ENCODE data around the gene FAM114A1.

FAM114A1 gene

DNA sequence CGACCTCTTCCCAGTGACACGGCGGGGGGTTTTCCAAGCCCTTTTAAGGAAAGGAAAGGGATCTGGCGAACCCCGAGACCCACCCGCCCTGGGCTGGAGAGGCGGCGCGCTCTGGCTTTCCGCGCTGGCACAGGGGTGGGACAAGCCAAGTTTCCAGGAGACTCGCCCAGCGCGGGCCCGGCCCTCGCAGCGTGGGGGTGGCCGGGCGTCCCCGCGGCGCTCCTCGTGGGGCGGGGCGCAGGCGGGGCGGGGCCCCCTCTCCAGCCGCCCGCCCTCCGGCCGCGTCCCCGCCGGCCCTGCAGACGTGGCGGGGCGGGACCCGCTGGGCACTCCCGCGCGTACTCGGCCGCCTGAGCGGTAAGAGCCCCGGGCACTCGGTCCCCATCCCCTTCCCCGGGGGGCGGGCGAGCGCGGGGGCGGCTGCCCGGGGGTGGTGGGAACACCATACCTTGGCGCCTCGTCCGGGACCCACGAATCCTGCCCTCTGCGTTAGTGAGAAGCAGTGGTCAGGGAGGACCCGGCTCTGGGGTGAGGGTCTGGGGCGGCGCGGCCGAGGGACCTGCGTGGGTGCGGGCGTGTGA lies at the start of gene FAM114A1:
TSS of gene FAM114A1 (plus strand) at position 329 of the 581 bp plus-strand sequence. CDS start 10,273 bp downstream, outside the sequence.
- peak; percentile 79 for DNase-seq (ENCODE audit: low spot score)

DNA sequence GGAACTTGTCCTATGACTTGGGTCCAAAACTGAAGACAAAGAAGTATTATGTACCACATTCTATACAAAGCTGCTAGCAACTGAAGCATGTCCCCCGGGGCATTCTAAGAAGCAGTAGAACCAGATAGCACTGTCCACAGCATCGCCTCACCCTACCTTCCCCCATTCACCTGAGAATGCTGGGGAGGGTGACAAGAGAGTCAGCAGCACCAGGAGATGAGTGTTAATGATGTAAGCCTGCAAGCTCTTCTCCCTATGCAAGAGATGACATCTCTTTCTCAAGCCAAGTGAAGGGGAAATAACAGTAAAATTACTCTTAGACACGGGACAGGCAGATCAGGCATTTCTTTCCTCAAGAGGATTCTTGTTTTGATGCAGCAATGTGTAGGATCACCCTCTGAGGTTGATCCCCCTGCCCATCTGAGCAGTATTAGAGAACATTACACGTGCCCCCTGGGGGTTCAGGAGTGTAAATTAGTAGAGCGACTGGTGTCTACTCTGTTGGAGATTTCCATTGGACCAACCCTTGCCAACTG lies 49.1 kb upstream of the FAM114A1 start:
- no peak for DNase-seq (ENCODE audit: low spot score)

DNA sequence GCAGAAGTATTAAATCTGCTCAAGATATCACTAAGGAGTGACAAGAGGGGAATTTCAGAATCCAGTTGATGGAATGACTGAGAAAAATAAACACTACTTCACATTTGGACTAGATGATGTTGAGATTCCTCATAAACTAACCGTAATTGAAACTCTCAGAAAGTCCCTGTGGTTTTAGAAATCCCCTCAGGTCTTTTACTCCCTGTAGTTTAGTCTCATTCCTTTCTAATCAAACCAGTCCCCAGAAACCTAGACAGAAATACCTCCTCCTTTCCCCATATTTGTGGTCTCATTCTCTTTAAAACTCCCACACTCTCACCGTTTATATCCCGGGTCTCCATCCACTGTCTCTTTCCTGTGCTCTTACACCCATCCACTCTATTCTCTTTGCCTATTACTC lies 48.0 kb upstream of the FAM114A1 start:
- no peak for DNase-seq (ENCODE audit: low spot score)

DNA sequence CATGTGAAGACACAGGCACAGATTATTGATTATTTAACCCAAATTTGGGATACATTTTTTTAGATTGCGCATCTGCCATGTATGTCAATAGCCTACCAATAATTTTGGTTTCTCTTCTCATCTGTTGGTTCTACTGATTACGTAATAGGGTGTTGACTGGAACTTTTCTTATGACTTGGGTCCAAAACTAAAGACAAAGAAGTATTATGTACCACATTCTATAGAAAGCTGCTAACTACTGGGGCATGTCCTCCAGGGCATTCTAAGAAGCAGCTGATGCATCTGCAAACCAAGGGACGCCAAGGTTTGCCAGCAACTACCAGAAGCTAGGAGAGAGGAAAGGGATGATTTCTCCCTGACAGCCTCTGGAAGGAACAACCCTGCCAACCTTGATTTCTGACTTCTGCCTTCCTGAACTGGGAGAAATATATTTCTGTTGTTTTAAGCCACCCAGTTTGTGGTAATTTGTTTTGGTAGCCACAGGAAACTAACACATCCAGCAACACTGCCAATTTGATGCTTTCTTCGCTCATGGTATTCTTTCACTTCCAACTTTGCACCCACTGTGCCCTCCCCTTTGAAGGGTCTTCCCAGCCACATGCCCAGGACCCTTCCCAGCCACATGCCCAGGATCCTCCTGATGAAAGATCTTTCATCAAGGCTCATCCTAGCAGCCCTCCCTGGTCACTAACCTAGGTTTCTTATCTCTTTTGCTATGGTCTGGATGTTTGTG lies 47.1 kb upstream of the FAM114A1 start:
- DNase-seq (ENCODE audit: low spot score) = no peak

DNA sequence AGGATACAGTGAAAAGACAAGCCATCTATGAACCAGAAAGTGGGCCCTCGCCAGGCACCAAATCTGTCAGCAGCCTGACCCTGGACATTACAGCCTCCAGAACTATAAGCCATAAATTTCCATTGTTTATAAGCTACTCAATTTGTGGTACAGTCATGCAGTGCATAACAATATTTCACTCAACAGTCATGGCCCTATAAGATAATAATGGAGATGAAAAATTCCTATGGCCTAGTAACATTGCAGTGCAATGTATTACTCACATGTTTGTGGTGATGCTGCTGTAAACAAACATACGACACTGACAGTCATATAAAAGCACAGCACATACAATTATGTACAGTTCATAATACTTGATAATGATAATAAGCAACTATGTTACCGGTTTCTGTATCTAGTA lies 45.9 kb upstream of the FAM114A1 start:
- no peak for DNase-seq (ENCODE audit: low spot score)

DNA sequence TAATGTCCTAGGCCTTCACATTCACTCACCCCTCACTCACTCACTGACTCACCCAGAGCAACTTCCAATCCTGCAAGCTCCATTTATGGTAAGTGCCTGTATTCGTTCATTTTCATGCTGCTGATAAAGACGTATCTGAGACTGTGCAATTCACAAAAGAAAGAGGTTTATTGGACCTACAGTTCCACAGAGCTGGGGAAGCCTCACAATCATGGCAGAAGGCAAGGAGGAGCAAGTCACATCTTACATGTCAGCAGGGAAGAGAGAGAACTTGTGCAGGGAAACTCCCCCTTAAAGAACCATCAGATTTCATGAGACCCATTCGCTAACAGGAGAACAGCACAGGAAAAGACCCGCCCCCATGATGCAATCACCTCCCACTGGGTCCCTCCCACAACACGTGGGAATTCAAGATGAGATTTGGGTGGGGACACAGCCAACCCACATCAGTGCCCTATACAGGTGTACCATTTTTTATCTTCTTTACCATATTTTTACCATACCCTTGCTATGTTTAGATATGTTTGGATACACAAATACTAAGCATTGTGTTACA lies 44.8 kb upstream of the FAM114A1 start:
- no peak for DNase-seq (ENCODE audit: low spot score)

DNA sequence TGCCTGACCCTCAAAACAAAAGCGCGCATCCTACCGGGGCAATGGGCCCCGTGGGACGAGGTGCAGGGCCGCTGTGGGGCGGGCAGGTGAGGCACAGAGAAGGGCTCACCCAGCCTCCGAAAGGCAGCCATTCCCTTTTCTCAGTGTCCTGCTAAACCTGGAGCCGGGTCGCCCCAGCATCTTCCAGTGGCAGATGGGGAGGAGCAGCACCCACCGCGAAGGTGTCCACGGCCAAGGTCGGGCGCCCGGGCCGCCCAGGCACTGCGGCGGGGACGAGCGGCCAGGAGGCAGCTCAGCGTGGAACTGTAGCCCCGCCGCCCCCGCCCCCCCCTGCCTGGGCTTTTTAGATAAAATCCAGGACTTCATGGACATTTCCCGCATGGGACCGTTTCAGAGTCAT lies 43.8 kb upstream of the FAM114A1 start:
- DNase-seq (ENCODE audit: low spot score) = no peak

DNA sequence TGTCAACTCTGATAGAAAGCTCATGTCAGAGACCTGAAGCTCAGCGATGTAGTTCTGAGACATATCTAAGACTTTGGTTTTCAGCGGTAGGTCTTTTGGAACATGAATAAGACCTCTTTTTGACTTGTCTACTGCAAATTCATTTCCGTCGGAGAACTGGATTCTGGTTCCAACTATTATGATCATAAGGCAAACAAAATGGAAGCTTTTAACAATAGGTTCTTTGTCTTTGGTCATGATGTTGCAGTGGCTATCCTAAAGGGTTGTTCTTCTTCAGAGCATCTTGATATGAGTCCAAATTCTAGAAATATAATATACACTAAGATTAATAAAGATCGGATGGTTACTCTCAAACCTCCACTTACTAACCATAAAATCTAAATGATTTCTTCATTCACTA lies 38.4 kb upstream of the FAM114A1 start:
- DNase-seq (ENCODE audit: low spot score) = no peak

DNA sequence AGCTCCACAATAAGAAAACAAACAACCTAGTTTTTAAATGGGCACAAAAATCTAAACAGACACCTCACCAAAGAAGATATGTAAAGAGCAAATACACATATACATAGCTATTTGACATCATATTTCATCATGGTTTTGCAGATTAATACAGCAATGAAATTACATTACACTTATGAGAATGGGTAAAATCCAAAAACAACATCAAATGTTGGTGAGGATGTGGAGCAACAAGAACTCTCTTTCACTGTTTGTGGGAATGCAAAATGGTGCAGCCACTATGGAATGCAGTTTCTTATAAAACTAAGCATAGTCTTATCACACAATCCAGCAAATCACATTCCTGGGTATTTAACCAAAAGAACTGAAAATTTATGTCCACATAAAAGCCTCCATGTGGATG lies 36.0 kb upstream of the FAM114A1 start:
- DNase-seq (ENCODE audit: low spot score) = no peak

DNA sequence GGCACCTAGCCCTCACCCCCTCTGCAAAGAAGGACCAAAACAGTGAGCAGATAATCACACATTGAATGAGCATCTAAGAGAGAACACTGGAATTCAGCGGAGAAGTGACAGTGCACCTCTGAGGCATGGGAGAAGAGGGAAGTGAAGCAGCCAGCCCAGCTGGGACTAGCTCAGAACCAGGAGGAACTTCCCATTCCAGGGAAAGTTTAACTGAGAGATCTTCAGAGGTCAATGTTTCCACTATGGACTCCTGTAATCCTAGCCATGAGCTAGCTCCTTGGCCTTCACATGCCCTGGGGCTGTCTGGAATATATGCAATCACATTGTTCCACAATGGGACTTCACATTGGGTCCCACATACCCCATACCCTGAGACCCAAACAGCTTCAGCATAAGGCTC lies 35.4 kb upstream of the FAM114A1 start:
- no peak for DNase-seq (ENCODE audit: low spot score)

DNA sequence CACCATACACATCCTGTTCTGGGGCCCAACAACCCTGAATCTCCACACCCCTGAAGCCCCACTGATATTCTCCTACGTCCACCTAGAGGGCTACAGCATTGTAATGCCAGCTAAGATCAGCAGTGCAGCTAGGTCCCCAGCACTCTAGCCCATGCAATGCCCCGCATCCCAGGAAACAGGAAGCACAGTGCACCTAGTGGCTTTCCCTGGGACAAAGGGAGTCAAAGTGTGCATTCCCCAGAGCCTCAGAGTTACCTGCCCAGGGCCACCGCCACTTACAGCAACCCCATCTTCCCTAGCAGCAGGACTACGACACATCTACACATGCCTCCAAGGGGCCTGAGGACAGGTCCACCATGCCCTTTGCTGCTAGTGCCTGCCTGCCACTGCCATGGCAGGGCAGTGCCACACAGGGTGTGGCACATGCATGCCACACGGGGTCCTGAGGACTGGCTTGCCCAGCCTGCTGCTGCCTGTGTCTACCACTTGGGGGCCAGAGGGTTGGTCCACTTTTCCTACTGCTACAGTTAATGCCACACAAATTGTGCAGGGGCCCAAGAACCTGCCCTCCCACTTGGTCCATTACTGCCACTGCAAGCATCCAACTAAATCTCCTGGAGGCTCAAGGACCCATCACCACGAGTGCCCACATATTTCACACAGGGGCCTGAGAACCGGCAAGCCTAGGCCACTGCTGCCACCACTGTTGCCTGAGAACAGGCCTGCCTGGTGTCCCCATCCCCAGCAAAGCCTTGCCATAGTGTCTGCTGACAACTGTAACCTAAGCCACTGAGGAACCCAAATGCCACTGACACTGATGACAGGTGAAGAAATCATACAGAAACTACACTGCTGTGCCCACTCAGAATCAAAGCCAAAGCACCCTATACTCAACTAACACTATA lies 34.7 kb upstream of the FAM114A1 start:
- DNase-seq (ENCODE audit: low spot score) = no peak

DNA sequence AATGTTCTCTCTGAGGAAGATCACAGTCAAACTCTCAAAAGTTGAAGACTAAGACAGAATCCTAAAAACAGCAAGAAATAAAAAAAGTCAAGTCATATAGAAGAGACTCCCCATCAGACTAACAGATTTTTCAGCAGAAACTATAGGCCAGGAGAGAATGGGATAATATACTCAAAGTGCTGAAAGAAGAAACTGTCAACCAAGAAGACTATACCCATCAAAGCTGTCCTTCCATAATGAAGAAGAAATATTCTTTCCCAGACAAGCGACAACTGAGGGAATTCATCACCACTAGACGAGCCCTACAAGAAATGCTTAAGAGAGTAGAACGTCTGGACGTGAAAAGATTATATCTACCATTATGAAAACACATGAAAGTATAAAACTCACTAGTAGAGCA lies 33.0 kb upstream of the FAM114A1 start:
- no peak for DNase-seq (ENCODE audit: low spot score)

DNA sequence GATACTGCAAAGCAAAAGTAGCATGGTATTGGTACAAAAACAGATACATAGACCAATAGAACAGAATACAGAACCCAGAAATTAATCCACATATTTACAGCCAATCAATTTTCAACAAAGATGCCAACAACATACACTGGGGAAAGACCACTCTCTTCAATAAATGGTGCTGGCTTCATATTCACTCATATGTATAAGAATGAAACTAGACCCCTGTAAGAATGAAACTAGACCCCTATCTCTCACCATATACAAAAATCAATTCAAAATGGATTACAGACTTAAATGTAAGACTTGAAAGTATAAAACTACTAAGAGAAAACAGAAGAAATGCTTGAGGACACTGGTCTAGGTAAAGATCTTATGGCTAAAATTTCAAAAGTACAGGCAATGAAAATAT lies 30.3 kb upstream of the FAM114A1 start:
- DNase-seq (ENCODE audit: low spot score) = no peak

DNA sequence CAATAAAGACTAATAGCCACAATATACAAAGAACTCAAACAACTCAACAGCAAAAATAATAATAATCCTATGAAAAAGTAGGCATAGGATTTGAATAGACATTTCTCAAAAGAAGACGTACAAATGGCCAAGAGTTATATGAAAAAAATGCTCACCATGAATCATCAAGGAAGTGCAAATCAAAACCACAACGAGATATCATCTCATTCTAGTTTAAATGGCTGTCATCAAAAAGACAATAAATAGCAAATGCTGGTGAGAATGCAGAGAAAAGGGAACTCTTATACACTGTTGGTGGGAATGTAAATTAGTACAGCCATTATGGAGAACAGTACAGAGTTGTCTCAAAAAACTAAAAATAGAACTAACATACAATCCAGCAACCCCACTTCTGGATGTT lies 29.8 kb upstream of the FAM114A1 start:
- DNase-seq (ENCODE audit: low spot score) = no peak

DNA sequence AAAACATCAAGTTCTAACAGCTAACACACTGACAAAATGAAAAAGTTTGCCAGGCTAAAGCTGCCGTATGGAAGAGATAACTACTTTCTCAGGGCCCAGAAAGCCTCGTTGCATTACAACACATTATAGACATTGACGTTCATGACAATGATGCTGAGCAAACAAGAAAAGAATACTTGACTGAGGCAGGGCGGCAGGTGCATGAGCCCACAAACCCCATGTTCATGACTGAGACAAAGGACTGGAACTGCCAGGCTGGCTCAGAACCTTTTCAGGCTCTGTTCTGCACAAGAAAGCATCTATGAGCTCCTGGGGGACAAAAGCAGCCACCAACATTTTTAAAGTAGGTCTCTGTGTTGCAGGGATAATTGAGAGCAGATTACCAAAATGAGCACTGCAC lies 24.6 kb upstream of the FAM114A1 start:
- no peak for DNase-seq (ENCODE audit: low spot score)

DNA sequence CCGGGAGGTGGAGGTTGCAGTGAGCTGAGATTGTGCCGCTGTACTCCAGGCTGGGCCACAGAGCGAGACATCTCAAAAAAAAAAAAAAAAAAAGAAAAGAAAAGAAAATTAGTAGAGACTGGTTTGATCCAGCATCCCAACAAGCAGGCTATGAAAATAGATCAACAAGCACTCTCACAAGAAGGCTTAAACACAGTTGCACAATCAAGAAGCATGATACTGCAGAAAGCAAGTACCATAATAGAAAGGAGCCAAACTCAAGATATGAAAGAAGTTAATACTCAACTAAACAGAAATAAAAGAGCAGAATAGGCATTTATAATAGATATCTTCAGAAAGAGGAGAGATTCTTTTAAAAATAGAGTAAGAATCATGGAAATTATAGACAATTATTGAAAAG lies 21.6 kb upstream of the FAM114A1 start:
- no peak for DNase-seq (ENCODE audit: low spot score)

DNA sequence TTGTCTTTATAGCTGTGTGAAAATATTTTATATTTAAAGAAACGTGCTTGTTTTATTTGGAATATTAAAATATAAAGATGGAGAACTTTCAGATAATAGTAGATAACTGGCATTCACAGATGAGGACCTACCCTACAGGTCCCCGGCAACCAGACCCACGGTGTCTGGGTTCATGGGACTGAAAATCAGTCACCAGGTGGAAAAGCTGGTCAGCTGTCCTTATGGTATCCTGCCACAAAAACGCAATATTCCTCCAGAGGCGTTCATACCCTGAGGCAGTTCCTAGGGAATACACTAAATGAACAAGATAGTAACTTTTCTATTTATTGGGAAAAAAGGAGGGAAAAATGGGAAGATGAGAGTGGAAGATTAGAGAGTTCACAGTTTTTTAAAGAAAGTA lies 12.1 kb upstream of the FAM114A1 start:
- DNase-seq (ENCODE audit: low spot score) = no peak

DNA sequence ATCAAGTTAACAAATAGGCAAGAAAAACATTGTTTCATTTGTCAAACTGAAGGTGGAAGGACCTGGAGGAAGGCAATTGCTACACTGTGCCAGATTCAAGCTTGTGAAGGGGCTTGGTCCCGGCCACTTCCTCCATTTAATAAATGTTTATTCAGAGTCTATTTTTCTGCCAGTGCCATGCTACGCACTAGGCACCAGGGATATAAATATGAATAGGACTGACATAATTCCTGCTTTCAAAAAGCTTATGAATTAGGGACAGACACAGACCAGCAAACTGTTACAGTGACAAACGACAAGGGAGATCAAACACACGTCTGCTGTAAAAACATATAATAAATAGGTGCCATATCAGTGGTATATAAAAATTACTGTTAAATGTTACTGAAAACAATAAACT lies 11.6 kb upstream of the FAM114A1 start:
- no peak for DNase-seq (ENCODE audit: low spot score)

DNA sequence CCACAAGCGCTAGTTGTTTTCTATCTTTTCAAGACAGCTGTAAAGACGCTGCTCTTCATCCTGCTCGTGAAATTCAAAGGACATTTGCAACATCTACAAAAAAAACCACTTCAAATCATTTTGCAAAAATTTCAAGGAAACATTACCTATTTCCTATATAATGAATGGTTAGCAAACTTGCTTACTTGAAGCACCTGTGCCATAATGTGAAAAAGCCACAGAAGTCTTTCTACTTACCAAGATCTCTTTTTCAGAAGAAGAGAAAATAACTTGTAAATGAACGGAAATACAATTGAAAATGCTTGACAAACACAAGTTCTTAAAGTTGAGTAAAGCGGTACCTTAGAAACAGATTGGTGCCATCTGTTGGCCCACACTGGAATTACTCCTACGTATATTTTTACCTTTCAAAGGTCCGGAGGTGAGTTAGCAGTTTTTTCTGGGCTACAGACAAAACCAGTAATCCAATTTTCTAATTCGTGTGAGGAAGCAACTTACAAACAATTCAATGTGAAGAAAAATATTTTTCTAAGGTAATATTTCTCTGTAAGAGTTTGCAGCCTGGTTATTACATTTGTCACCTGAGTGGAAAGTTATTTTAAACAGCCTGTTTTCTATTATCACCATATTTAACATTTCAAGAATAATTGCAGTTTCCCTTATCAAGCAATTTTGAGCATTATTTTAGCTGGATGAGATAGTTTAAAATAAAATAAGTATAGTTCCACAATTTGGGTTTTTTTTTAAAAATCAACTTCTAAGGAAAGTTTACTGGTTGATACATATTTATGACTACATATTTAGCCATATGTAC lies 10.9 kb upstream of the FAM114A1 start, which contains the start of gene TLR6:
TSS of gene TLR6 (minus strand) at position 294 of the 814 bp plus-strand sequence. CDS start 27,344 bp downstream, outside the sequence.
- no peak for DNase-seq (ENCODE audit: low spot score)

DNA sequence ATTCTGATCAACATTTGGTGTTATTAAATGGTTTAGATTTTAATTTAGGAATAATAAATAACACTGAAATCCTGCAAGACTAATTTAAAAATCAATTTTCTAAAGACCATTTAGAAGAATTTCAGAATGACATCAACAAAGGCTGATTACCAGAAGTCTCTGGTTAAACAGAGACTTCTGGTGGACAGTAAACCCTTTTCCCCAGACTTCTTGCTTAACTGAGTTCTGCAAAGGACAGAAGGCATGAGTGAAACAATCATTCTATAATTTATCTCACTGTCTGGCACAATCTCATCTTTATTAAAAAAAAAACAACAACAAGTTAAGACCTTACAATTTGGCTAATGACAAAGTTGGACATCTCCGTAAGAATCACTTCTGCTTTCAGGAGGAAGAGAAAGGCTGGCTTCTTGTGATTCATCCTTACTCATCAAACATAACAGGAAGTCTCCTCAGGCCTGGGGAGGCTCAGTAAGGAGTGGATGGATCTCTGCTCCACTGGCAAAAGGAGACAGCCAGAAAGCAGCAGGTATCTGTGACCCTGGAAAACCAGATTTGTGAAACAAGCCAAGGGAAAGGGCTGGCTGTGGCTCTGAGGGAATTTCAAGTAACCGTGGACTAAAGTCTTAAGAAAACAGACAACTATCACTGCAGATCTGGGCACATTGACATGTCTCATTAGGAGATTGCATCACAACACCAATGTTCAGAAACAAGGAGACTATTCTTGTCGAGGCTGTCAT lies 10.1 kb upstream of the FAM114A1 start:
- no peak for DNase-seq (ENCODE audit: low spot score)

DNA sequence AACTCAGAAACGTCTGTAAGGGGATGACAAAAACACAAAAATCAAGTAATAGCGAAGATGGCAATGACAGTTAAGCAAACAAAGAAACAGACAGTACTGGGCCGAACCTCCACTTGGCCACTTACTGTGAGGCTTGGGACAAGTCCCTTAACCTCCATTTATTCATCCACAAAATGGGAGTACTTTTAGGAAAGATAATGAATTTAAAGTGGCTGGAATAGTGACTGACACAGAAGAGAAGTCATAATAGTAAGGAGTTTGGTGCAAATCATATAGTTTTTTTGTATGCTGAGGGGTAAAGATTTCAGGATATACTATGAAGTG lies 9.5 kb upstream of the FAM114A1 start:
- DNase-seq (ENCODE audit: low spot score) = no peak
